Suppressor macrophage treated with lipopolysaccharide for 4 hours (primary cell): Measurements from ENCODE around the gene CAPN13.

ENCODE experiments used
- DNase-seq: peaks from one replicate; pipeline ENCODE4 v3.0.0-alpha.2; 2020

CAPN13 gene

DNA sequence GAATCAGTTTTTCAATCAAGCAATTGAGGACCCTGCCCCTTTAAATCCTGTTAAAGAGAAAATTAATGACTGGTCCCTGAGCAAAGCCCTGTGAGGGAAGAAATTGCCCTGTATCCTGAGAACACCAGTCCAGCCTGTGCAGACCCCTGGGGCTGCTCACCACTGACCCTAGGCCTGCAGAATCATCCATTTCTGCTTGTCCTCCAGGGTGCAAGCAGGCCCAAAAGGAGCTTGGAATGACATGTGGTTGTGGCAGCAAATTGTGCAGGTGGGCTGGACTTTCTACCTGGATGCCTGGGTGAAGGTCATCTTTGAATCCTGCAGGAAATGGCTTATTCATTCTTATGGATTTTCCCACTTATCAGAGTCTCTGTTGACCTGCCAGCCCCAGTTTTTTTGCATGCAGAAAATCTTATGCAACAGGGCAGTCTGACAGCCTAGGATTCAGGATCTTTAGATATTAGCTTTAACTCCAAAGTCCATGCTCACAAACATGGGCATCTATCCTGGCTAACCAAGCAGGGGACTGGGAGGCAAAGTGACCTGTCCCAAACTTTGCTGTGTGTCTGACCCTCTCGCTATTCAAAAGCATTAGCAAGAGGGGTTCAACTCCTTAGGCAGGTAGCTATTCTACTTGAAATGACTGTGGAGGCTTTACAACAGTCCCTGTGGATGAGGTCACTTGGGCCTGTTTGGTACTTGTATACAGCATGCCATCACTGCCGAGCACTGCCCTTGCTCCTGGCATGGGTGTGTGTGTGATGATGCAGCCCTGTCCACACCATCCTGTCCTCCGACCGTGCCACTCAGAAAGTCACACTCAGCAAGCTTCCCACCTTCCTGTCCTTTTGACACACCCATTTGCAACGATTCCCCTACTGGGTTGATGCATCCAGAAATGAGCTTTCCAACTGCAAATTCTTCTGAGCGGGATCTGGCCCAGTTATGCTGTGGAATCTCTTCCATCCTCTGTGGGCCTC, 85.3 kb downstream of the CAPN13 start:
- no peak for DNase-seq

- no peak for DNase-seq
These were observed 86.0 kb downstream of the CAPN13 start for GRCh38 chr2:30721241-30721640.

DNA sequence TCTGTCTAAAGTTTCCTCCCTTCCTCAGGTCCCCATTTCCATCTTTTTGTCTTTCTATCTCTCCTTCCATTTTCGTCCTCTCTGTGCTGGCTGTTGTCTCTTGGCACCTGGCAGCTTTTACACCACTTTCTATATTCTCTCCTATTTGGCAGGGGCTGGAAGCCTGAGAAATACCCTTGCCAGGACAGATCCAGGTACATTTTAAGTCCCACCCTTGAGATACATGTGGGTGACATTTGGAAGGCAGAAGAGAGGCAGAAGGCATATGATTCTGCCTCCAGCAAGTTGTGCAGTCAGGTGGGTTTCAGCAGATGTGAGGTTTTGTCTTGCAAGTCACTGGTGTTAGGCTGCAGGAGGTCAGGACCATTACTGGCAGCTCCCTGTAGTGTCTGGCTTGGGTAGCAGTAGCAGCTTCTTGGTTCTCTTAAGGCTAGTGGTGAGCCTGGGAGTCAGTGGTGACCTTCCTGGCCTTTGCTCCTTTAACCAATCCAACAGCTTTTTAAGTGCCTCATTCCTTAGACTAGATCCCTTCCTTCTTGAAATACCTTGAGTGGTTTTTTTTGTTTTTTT, 90.1 kb downstream of the CAPN13 start:
- DNase-seq = no peak

DNA sequence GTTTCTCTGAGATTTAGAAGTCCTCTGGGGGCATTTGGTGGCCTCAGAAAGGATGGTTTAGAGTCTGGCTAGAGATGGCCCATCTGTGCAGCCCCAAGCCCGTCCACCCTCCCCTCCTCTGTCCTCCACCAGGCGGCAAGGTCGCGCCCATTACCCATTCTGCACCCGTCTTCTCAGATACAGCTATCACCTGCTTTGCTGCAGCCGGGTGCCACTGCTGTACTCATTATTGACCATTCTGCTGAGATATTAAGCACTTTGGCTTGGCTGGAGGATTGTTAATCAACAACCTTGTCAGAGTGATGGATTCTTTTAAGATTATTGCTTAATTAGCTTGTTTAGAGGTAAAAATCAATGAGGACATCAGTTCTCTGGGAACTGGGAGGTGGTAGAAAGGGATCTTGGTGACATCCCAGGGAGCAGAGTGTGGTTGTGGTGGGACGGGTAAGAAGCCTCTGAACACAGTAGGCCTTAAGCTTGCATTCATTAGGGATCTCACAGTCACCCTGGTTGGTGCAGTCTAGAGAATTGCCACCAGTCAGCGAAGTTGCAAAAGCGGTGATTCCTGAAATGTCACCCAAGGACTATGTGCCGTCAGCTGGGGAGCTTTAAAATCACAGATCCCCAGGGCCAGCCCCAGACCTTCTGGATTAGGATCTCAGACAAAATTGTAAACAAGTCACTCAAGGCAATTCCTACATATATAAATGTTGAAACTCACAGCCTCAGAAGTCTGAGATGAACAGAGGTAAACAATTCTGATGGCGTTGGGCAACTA, 90.9 kb downstream of the CAPN13 start:
- DNase-seq = no peak

GRCh38 chr2:30714811-30715709, 92.2 kb downstream of the CAPN13 start:
- DNase-seq = peak; percentile 78

DNA sequence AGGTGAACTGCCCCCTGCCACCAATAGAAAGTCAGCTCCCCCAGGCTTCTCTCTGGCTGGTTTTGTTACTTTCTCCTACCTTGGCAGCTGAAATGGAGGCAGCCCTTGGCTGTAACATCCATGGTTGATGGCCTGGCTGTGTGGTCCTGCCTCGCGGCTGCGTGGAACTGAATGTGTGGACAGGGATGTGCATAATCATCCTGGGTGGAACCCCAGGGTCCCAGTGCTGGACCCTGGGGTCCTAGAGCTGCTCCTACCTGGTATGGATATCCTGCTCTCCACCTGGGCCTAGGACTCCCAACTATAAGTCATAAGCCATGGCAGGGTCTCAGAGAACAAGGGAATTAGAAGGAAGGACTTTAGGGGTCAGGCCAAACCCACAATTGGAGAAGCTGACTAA, 93.5 kb downstream of the CAPN13 start:
- no peak for DNase-seq

- peak; percentile 94 for DNase-seq
These were observed 95.6 kb downstream of the CAPN13 start for GRCh38 chr2:30711646-30712085.

GRCh38 chr2:30710461-30710860, 96.8 kb downstream of the CAPN13 start:
- DNase-seq = no peak

DNA sequence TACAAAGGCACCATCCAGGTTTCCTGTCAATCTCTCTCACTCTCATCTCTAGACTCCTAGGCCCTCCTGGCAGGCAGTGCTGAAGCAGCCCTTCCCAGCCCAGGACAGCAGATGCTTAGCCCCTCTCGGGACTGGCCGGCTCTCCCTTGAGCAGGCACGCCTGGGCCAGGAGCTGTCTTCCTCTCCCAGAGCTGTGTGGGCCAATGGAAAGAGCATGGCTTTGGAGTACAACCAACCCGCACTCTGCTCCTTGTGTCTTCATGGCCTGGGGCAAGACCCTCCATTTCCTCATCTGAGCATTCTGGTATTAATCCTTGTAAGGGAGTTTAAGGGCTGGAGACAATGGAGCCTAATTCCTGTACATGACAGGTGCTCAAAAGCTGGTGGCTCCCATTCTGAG, 97.2 kb downstream of the CAPN13 start:
- DNase-seq = no peak

DNA sequence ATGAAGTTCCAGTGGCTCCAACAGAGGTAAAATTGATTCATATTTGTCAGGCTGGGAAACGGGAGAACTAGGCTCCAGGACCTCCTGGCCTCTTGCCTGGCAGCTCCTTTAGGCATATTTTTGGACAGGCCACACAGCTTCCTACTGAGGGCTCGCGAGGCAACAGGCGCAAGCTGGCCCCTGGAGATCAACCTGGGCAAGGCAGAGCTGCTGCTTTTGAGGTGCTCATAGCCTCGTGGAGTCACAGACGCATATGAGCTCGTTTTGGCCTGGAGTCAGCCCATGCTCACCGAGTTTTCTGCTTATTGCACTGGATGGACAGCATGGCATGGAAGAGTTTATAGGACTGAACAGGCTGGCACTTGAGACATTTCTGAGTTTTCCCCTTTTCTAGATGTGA, 97.7 kb downstream of the CAPN13 start:
- DNase-seq = no peak

DNA sequence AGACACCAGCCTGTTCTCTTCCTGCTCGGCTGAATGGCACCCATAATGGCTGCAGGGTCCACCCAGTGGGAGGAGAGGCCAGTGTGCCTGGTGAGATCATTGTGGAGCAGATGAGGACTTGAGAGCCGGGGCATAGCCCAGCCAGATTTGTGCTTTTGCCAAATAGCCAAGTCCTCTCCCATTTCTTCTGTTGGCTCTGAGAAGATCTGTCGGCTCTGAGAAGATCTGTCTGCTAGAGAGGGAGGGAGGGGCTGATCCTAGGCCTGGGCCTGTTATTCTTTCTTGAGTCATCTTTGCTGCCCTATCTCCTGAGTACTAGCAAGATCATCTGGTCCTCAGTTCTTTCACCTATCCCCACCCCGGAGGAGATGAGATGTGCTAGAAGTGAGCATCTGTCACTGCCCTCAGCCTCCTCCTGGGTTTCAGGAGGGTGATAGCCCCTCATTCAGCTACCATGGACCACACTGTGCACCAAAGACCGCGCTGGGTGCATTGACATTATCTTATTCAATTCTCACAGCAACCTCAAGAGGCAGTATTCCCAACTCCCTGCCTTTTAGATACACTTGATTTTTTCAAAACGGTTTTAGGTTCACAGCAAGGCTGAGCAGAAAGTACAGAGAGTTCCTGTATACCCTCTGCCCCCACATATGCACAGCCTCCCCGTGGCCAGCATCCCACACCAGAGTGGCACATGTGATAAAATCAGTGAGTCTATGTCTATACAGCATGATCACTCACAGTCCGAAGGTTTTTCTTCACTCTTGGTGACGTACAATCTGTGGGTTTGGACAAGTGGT, 98.6 kb downstream of the CAPN13 start:
- no peak for DNase-seq

DNA sequence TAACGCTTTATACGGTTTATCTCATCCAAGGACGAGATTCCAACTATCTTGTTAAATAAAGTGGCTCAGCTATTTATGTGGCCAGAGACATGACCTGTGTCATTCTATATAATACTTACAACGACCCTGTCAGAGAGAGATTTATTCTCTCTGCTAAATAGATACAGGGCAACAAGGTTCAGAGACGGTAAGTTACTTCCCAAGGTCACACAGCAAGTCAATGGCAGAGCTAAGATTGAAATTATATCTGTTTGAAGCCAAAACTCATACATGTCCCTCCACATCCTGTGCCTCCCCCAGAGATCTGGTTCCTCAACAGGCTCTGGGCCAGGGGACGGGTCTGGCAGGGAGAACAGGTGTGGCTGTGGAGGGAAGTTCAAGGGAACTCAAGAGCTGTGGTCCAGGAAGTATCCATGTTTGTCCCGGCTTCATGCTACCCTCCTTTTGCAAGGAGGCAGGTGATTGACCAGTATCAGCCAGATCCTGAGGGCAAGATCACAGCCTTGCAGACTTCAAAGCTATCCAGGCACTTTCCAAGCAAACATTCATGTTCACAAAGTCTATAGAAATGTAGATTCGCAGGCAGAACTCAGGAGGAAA, 99.8 kb downstream of the CAPN13 start:
- DNase-seq = no peak

DNA sequence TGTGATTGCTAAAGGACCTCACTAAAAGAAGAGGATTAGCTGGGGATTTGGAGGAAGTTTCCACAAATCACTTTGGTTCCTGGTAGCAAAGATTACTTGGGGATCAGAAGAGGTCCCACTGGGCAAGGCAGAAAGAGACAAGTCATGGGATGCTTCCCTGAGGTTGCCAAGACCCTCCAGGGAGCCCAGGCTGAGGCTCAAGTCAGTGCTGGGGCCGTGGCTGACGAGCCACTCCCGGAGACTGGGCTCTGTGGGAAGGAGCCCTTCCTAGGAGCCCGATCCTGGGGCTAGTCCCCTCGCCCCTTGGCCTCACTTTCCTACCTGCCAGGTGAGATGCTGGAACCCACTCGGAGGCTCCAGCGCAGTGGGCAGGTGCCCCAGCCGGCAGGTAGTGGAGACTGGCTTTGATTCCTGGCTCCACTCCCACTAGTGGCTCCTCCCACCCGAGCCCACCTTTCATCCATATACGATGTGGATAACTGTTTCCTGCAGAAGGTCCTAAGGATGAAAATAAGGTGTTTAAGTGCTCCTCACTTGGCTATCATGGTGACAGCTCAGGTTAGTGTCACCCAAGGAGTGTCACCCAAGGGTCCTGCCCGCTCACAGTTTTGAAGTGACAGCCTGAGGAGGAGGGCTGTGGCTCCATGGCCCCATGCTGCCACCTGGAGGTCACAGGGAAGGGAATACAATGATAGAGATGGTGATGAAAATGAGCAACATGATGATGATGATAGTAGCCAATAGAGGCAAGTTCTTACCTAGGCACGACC, 100.5 kb downstream of the CAPN13 start:
- peak; percentile 76 for DNase-seq

DNA sequence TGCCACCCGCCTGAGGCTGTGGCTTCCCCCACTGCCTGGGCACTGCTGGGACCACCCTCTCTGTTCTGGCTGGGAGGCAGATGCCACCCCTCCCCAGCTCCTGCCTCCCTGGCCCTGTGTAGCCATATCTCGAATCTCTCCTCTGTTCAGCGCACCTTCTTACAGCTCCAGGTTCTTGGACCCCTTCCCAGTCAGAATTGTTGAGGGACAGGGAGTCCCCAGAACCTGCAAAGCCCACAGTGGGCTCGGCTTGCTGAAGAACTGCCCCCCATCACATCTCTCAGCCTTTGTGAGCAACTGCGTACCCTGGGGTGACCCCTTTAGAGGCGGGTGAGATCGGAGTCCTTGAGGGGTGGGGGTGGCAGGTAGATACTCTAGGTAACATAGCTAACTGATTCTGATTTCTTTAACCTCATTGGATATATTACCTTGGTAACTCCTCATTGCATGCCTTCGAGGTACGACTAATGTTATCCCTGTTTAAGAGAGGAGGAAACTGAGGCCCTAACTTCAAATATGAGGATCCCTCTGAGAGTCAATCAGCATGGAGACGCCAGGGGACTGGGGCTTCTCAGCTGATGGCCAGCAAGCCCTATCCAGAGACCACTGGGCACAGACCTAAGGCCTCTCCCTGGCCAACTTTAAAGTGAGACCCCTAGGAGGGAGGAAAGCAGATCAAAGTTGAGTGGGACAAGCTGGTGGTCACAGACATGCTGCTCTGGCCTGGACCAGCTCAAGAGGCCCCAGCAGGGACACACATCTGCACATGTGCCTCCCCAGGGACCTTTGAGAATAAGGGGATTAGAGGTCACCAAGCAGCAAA, 101.3 kb downstream of the CAPN13 start:
- no peak for DNase-seq

DNA sequence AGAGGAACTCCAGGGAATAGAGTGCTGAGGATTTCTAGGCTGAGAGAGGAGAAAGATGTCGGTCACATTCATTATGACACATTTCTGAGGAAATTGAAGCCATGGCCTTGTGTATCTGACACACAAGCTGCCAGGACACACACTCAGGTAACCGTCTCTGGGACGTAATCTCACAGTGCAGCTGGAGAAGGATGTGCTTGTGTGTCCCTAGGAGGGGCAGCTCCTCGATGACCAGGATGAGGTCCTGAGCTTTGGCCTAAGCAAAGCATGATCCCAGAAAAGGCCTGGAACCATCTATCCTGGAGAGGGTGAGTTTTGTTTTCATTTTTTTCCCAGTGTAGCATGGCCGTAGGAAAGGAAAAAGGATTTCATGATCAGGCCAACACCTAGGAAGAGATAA, 102.2 kb downstream of the CAPN13 start:
- no peak for DNase-seq

DNA sequence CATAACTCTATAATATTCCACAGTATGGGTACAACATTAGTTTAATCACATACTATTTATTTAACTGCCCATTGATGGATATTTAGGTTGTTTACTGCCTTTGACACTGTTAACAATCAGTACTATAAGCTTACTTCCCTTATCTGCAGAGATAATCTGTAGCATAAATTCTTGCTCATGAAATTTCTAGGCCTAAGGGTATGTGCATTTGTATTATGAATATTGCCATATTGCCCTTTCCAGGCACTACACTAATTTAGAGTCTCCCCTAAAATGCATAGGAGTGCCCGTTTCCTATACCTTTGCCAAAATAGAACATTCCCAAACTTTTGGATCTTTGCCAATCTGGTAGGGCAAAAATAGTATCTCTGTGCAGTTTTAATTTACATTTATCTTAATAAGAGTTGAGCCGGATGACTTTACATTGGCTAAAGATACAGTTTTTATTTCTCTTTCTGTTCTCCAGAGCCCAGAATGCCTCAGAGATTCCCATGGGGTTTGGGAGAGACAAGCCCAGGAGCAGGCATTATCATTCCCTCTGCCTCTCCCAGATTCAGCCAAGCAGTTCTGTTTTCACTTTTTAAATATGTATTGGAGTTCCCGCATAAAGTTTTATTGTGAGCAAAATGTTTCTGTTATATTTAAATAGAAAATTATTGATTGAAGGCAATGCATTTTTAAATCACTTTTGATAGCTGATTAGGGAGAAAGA, 102.8 kb downstream of the CAPN13 start:
- no peak for DNase-seq

DNA sequence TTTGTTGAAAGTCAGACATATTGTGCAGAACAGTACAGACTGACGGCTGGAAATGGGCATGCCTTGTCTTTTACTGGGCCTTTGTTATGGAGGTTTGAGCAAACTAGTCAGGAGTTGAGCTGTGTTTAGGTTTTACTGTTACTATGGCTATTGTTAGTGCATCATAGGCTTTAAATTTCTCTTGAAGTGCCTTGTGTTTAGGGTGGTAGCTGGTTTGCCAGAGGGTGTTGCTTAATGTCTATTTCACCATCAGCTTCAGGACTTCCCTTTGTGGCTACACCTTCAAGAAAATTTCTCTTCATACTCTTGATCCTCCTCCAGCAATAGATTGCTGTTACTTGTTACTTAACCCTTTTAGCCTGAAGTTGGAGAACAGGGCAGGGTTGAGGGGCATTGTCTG, 104.6 kb downstream of the CAPN13 start:
- DNase-seq = no peak

- DNase-seq = no peak
These were observed 105.5 kb downstream of the CAPN13 start for GRCh38 chr2:30701782-30702181.
